ENCODE data around the gene NPM1.

- TF ChIP-seq CTCF (IDR thresholded peaks at IDR 0.05; ENCODE audit: low read depth, low read length), result no peak
- no peak for TF ChIP-seq EZH2phosphoT487 (IDR thresholded peaks at IDR 0.05; ENCODE audit: low read depth)
Measured at GRCh38 chr5:171369898-171370297, 17.8 kb upstream of the NPM1 start.
